Activated T-cell treated with anti-CD3 and anti-CD28 coated beads for 1 hour (primary cell): Measurements from ENCODE around the gene SERPINB2.
A peak's percentile ranks its signal among the peaks of the same experiment; 100 is the strongest.
"Not testable (repeated sequence)": the region's sequence is repeated elsewhere in the genome, so short reads cannot be mapped to it uniquely, and the experiment has no call there.

ENCODE experiments used
- DNase-seq: peaks from one replicate; pipeline ENCODE4 v3.0.0-alpha.2; 2020; ENCODE audit warnings: low read depth

Gene SERPINB2

GRCh38 chr18:63889626-63890025 is 2.1 kb downstream of the SERPINB2 start:
- DNase-seq = no peak

- no peak for DNase-seq
Measured at GRCh38 chr18:63890237-63890949, 2.9 kb downstream of the SERPINB2 start.

GRCh38 chr18:63890950-63891304 is 3.4 kb downstream of the SERPINB2 start:
- DNase-seq = no peak

GRCh38 chr18:63892566-63892965 is 5.1 kb downstream of the SERPINB2 start:
- DNase-seq = no peak

- DNase-seq = no peak
Measured at GRCh38 chr18:63894106-63894772, 6.7 kb downstream of the SERPINB2 start.

GRCh38 chr18:63895190-63895589 is 7.7 kb downstream of the SERPINB2 start:
- no peak for DNase-seq

GRCh38 chr18:63897072-63897471 is 9.6 kb downstream of the SERPINB2 start:
- DNase-seq = no peak

GRCh38 chr18:63899206-63899605 is 11.7 kb downstream of the SERPINB2 start:
- no peak for DNase-seq

- DNase-seq = no peak
Measured at GRCh38 chr18:63903851-63904570, 16.5 kb downstream of the SERPINB2 start.

GRCh38 chr18:63904694-63905093 is 17.2 kb downstream of the SERPINB2 start:
- no peak for DNase-seq

GRCh38 chr18:63905361-63905760 is 17.9 kb downstream of the SERPINB2 start:
- no peak for DNase-seq

- no peak for DNase-seq
Measured at GRCh38 chr18:63906056-63906455, 18.6 kb downstream of the SERPINB2 start.

GRCh38 chr18:63907664-63908063 is 20.2 kb downstream of the SERPINB2 start, which contains the start of gene SERPINB10:
Gene SERPINB10 (plus strand): TSS chr18:63907958. CDS start chr18:63915511, 7,553 bp downstream.
- no peak for DNase-seq

GRCh38 chr18:63908858-63909257 is 21.4 kb downstream of the SERPINB2 start:
- no peak for DNase-seq

- DNase-seq = no peak
Measured at GRCh38 chr18:63909870-63910269, 22.4 kb downstream of the SERPINB2 start.

- no peak for DNase-seq
Measured at GRCh38 chr18:63917817-63918216, 30.3 kb downstream of the SERPINB2 start.

GRCh38 chr18:63922049-63922448 is 34.5 kb downstream of the SERPINB2 start:
- no peak for DNase-seq

GRCh38 chr18:63924551-63924950 is 37.0 kb downstream of the SERPINB2 start:
- no peak for DNase-seq

- DNase-seq = no peak
Measured at GRCh38 chr18:63928331-63928730, 40.8 kb downstream of the SERPINB2 start.

GRCh38 chr18:63929369-63929768 is 41.9 kb downstream of the SERPINB2 start:
- DNase-seq = not testable (repeated sequence)

- DNase-seq = no peak
Measured at GRCh38 chr18:63930773-63931354, 43.4 kb downstream of the SERPINB2 start.

- DNase-seq = peak; percentile 22
Measured at GRCh38 chr18:63936156-63936931, 48.8 kb downstream of the SERPINB2 start.
